Hematopoietic multipotent progenitor cell treated with erythropoietin and hydrocortisone succinate and interleukin-3 and kit ligand, for 4 days (in vitro differentiated cells): ENCODE data around the gene PHF19.

ENCODE experiments used
- DNase-seq: peaks from one replicate; pipeline ENCODE4 v3.0.0-alpha.2; 2015

PHF19 gene

GRCh38 chr9:120891245-120891883 lies 14.4 kb upstream of the PHF19 start:
- DNase-seq, result no peak

- DNase-seq, result peak; percentile 77
These were observed 13.6 kb upstream of the PHF19 start for GRCh38 chr9:120890320-120891244.

- DNase-seq, result no peak
These were observed 12.8 kb upstream of the PHF19 start for GRCh38 chr9:120889606-120890271.

- no peak for DNase-seq
These were observed 11.6 kb upstream of the PHF19 start for GRCh38 chr9:120888626-120889025.

- no peak for DNase-seq
These were observed 9.5 kb upstream of the PHF19 start for GRCh38 chr9:120886490-120886967.

GRCh38 chr9:120885958-120886357 lies 9.0 kb upstream of the PHF19 start:
- peak; percentile 39 for DNase-seq

GRCh38 chr9:120885457-120885856 lies 8.5 kb upstream of the PHF19 start:
- no peak for DNase-seq

GRCh38 chr9:120883608-120883996 lies 6.6 kb upstream of the PHF19 start:
- DNase-seq, result no peak

- DNase-seq, result no peak
These were observed 6.1 kb upstream of the PHF19 start for GRCh38 chr9:120882935-120883607.

GRCh38 chr9:120879446-120879845 lies 2.5 kb upstream of the PHF19 start:
- no peak for DNase-seq

GRCh38 chr9:120878188-120879130 lies 1.5 kb upstream of the PHF19 start:
- peak; percentile 64 for DNase-seq

GRCh38 chr9:120877276-120878034 lies 467 bp upstream of the PHF19 start:
- DNase-seq, result peak; percentile 92

- DNase-seq, result peak; percentile 96
These were observed 790 bp downstream of the PHF19 start for GRCh38 chr9:120875954-120876841.

- DNase-seq, result no peak
These were observed 1.4 kb downstream of the PHF19 start for GRCh38 chr9:120875643-120875953.

- no peak for DNase-seq
These were observed 1.8 kb downstream of the PHF19 start for GRCh38 chr9:120875195-120875565.

- no peak for DNase-seq
These were observed 2.5 kb downstream of the PHF19 start for GRCh38 chr9:120874226-120875194.

- no peak for DNase-seq
These were observed 3.5 kb downstream of the PHF19 start for GRCh38 chr9:120873512-120873911.

GRCh38 chr9:120872791-120873502 lies 4.0 kb downstream of the PHF19 start:
- no peak for DNase-seq
